GM23248 (cell line): Measurements from ENCODE around the gene SDE2. TPM values are rescaled to one million over a fixed set of nuclear protein-coding genes. Genes with fewer than 3 reads are reported as not detected.

Experiments used
- DNase-seq: peaks from one replicate; pipeline ENCODE4 v3.0.0-alpha.2; 2015
- H2AFZ ChIP-seq: fragments of 200-600 bp; sonication (generic); 2 replicates; pipeline ENCODE4 v1.6.1; 2016; ENCODE audit warnings: antibody characterized with exemption
- H3F3A ChIP-seq: fragments of 200-600 bp; sonication (generic); 2 replicates; pipeline ENCODE4 v1.6.1; 2016; ENCODE audit warnings: mild to moderate bottlenecking, antibody characterized with exemption, mixed run types; ENCODE audit not compliant: insufficient read depth
- H3K27ac ChIP-seq: fragments of 200-600 bp; sonication (generic); 2 replicates; pipeline ENCODE4 v1.5.1; 2016; ENCODE audit warnings: mild to moderate bottlenecking
- H3K27me3 ChIP-seq: fragments of 200-600 bp; sonication (generic); replicated peaks from 2 replicates; pipeline ENCODE4 v1.6.1; 2016; ENCODE audit warnings: mild to moderate bottlenecking; ENCODE audit not compliant: insufficient read depth
- H3K36me3 ChIP-seq: fragments of 200-600 bp; sonication (generic); 2 replicates; pipeline ENCODE4 v1.6.1; 2016; ENCODE audit warnings: low read depth, mild to moderate bottlenecking
- H3K4me1 ChIP-seq: fragments of 200-600 bp; sonication (generic); 2 replicates; pipeline ENCODE4 v1.6.1; 2016; ENCODE audit warnings: mild to moderate bottlenecking; ENCODE audit not compliant: insufficient read depth
- H3K4me2 ChIP-seq: fragments of 200-600 bp; sonication (generic); one replicate; pipeline ENCODE4 v1.6.1; 2016; ENCODE audit warnings: mild to moderate bottlenecking; ENCODE audit not compliant: unreplicated experiment
- H3K4me3 ChIP-seq: fragments of 200-600 bp; sonication (generic); 2 replicates; pipeline ENCODE4 v1.5.1; 2016; ENCODE audit warnings: mild to moderate bottlenecking
- H3K79me2 ChIP-seq: fragments of 200-600 bp; sonication (generic); 2 replicates; pipeline ENCODE4 v1.6.1; 2016; ENCODE audit warnings: mild to moderate bottlenecking; ENCODE audit not compliant: insufficient read depth
- H3K9ac ChIP-seq: fragments of 200-600 bp; sonication (generic); 2 replicates; pipeline ENCODE4 v1.6.1; 2016; ENCODE audit warnings: mild to moderate bottlenecking
- H3K9me2 ChIP-seq: fragments of 200-600 bp; sonication (generic); 2 replicates; pipeline ENCODE4 v1.6.1; 2016; ENCODE audit warnings: mixed run types, mild to moderate bottlenecking, moderate library complexity; ENCODE audit not compliant: insufficient read depth
- H3K9me3 ChIP-seq: fragments of 200-600 bp; sonication (generic); one replicate; pipeline ENCODE4 v1.6.1; 2017; ENCODE audit warnings: low read depth
- H4K20me1 ChIP-seq: fragments of 200-600 bp; sonication (generic); 2 replicates; pipeline ENCODE4 v1.6.0; 2016; ENCODE audit not compliant: insufficient read depth
- EZH2 ChIP-seq: fragments of 200-600 bp; sonication (generic); IDR thresholded peaks from 2 replicates; pipeline ENCODE4 v1.6.1; 2018; ENCODE audit warnings: antibody characterized with exemption, mild to moderate bottlenecking; ENCODE audit not compliant: insufficient read depth, poor library complexity, severe bottlenecking
- EZH2phosphoT487 ChIP-seq: fragments of 200-600 bp; sonication (generic); IDR thresholded peaks from 2 replicates; pipeline ENCODE4 v1.6.1; 2018; ENCODE audit warnings: antibody characterized with exemption, moderate library complexity, mild to moderate bottlenecking, low read depth; ENCODE audit not compliant: insufficient read depth
- WGBS, 2 experiments: methylation state at CpG; one replicate each; pipeline ENCODE4 v1.1.6; 2015 to 2017; ENCODE audit warnings: low lambda C conversion rate in 2 of 2, low coverage in 1 of 2; ENCODE audit errors: missing lambda C conversion rate in 2 of 2; 5-methylcytosine and 5-hydroxymethylcytosine counted together
- in situ Hi-C: fragments of 300-500 bp; cut with MboI; formaldehyde crosslinking; loops from 2 replicates; pipeline ENCODE4 v1.15.0; 2020
- polyA plus RNA-seq: library from polyadenylated mRNA; unstranded; fragments of >200 nt; fragmentation: Nextera tagmentation; extraction: Ambion mirVana; gene quantifications from 2 replicates; pipeline ENCODE4 v1.2.1, GENCODE V29; 2016
- total RNA-seq: library from RNA; depleted of rRNA; stranded (reverse); fragments of >200 nt; shearing (Covaris generic); gene quantifications from 2 replicates; pipeline ENCODE4 v1.2.3, GENCODE V29; 2014

Gene SDE2
- total and polyA plus RNA-seq, 2 experiments from 2014 or later, result 18.0 to 21.6 TPM

DNA sequence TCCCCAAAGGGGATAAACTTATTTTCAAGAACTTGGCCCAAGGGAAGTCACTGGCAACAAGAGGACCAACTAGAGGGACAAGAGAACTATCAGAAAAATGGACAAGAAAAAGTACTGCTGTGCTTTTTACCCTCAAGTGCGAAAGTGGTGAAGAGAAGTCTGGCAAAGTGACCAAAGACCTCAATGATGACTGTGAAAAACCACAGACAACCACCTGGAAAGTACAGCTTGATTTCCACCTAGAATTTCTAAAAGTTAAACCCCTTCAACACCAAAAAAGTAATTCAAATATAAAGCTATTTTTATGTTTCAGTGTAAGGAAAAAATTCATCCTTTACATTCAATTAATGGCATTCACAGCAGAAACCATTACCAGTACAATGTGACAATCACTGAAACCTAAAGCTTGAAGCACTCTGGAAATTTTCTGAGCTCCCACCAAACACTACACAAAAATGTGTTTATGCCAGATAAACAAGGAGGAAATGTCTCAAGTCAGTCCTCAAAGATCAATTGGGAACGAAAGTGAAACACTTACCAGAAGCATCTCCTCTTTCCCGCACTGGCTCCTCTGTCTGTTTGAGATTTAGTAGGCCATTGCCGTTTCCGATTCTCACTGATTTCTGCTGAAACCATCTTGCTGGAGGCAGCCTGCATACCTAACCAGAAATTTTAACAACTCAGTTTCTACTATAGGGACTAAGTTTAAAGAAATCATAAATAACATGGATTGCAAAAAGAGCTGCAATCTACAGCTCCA lies 8.3 kb downstream of the SDE2 start:
- Histone ChIP-seq H3K36me3 (peaks cover 65% of the 10 kb centered on the region), H3K4me3 (no peak overlapping the region), H4K20me1 (no peaks in the 10 kb centered on the region; the same call in 1 of the 2 replicates)

DNA sequence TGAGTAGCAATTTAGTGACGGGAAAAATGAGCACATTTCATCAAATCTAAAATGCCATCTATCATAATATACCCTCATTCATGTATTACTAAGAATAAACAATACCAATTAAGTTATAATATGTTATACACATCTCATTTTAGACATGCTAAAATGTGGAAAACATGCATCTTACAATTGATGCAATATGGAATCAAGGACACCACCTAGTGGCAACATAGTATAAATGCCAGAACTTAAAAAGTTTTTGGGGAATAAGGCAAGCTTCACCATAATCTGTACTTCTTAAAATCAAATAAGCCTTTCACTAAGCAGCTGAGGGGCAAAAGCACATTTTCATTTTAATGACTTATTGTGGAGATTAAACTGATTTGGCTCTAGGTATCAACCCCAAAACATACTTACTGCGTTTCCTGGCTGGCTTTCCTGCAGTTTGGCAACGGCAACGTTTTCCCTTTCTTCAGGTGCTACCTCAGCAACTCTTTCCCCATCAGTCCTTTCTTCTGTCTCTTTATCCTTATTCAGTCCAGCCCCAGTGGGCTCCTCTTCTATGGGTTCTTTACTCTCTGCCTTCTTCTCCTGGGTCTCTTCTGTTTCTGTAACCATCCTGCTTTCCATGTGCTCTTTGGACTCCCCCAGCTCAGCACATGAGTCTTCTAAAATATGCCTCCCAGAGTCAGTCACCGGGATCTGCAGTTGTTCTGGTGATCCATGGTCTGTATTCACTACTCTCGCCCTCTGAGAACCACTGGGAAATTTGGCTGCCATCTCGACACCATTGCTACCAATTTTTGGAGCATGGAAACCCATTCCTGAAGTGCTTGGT lies 11.4 kb downstream of the SDE2 start:
- H3K27me3 ChIP-seq, result no peaks in the 10 kb centered on the region
- no peaks in the 10 kb centered on the region; the same call in 1 of the 2 replicates for H4K20me1 ChIP-seq
- no peak overlapping the region for H3K4me3 ChIP-seq
- DNase-seq, result peak; percentile 69
- no peak overlapping the region for H3K9ac ChIP-seq
- no peaks in the 10 kb centered on the region for H3K9me2 ChIP-seq
- TF ChIP-seq EZH2 (no peak), EZH2phosphoT487 (no peak)
- no peak overlapping the region for H3K27ac ChIP-seq
- H3K79me2 ChIP-seq, result peaks cover 45% of the 10 kb centered on the region
- H3K4me2 ChIP-seq, result no peak overlapping the region
- in situ Hi-C loops, result no loop called here
- H3K9me3 ChIP-seq, result no peaks in the 10 kb centered on the region
- 78 to 81% methylated on average over 7 of the region's 7 CpGs for WGBS, 2 experiments
- no peak overlapping the region for H2AFZ ChIP-seq
- peaks cover 85% of the 10 kb centered on the region for H3K36me3 ChIP-seq
- no peaks in the 10 kb centered on the region for H3K4me1 ChIP-seq
- H3F3A ChIP-seq, result peaks cover 18% of the 10 kb centered on the region

More for the DNA sequence above, 8.3 kb downstream of the SDE2 start:
- no peak overlapping the region for H2AFZ ChIP-seq
- no peak overlapping the region for H3K9ac ChIP-seq
- TF ChIP-seq EZH2phosphoT487 (no peak), EZH2 (no peak)
- H3K79me2 ChIP-seq, result peaks cover 59% of the 10 kb centered on the region
- 96 to 99% methylated on average over 5 of the region's 5 CpGs for WGBS, 2 experiments
- H3F3A ChIP-seq, result peaks cover 18% of the 10 kb centered on the region
- H3K4me2 ChIP-seq, result no peak overlapping the region
- no peak overlapping the region for H3K27ac ChIP-seq
- in situ Hi-C loops, result no loop called here
- no peaks in the 10 kb centered on the region for H3K27me3 ChIP-seq
- no peaks in the 10 kb centered on the region for H3K9me2 ChIP-seq
- no peak for DNase-seq
- no peaks in the 10 kb centered on the region for H3K9me3 ChIP-seq
- 0 out of 2 replicates have a peak, but pooled peaks cover under 1% of the 10 kb centered on the region for H3K4me1 ChIP-seq

DNA sequence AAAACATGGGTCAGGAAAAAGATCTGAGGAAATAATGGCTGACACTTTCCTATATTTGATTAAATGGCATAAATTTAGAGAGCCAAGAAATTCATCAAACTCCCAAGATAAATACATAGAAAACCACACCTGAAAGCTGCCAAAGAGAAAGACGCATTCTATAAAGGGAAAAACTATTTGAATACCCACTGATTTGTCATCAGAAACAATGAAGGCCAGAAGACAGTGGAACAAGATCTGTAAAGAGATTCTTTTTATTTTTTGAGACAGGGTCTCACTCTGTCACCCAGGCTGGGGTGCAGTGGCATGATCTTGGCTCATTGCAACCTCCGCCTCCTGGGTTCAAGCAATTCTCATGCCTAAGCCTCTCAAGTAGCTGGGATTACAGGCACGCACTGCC lies 17.4 kb downstream of the SDE2 start:
- H3K79me2 ChIP-seq, result peaks cover 20% of the 10 kb centered on the region
- H3K4me1 ChIP-seq, result no peaks in the 10 kb centered on the region
- H4K20me1 ChIP-seq, result no peaks in the 10 kb centered on the region; the same call in 1 of the 2 replicates
- H2AFZ ChIP-seq, result no peak overlapping the region
- no peaks in the 10 kb centered on the region for H3K9me2 ChIP-seq
- WGBS, 2 experiments, result 97 to 100% methylated on average over 3 of the region's 3 CpGs
- no peak overlapping the region for H3K4me2 ChIP-seq
- H3K27me3 ChIP-seq, result no peaks in the 10 kb centered on the region
- H3K9ac ChIP-seq, result no peak overlapping the region
- in situ Hi-C loops, result loop anchor here (5.0 kb wide), 1 partner anchor 499 kb away; no protein-coding TSS in a partner anchor
- H3K4me3 ChIP-seq, result no peak overlapping the region
- H3K27ac ChIP-seq, result no peak overlapping the region
- peaks cover 8% of the 10 kb centered on the region; the same call in 1 of the 2 replicates for H3F3A ChIP-seq
- peaks cover 58% of the 10 kb centered on the region for H3K36me3 ChIP-seq
- DNase-seq, result no peak
- TF ChIP-seq EZH2phosphoT487 (no peak), EZH2 (no peak)
- H3K9me3 ChIP-seq, result no peaks in the 10 kb centered on the region

DNA sequence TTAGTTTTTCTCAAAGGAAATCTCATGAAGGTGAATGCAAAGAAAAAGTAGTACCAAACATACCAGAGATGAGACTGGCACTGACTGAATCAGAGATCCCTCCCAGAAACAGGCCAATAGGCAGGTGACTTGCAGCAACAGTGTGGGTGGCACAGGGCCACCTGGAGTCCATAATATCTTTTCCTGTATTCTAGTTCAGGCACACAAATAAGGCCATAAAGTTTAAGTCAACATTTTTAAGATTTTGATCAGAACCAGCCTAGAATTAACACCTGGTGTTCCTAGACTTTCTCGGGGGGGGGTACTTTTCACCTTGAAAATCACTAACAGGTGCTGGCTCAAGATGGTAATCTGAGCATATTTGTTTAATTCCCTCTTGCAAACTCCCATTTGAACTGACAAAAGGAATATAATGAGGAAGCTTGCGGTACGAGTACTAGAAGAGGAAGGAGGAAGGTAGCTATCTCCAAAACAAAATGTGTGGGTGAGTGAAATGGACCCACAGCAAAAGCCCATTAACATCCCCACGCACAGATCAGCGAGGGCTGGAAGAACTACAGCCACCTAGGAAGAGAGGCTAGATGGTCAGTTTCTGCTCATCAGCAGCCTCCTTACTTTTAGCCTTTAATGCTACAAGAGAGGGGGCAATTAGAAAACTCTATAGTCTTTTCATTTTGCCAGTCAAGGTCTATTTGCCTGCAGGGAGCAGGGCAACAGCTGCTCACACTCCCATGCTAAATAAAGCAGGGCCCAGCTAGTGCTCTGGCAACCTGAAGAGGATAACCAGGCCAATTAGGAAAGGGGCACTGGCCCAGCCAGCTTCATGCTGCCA lies 18.9 kb downstream of the SDE2 start:
- Histone ChIP-seq H3K79me2 (0 out of 2 replicates have a peak, but pooled peaks cover 7% of the 10 kb centered on the region), H3K9me3 (no peaks in the 10 kb centered on the region), H3K4me1 (no peaks in the 10 kb centered on the region), H3K27me3 (no peaks in the 10 kb centered on the region), H3K4me3 (no peak overlapping the region), H3K9me2 (no peaks in the 10 kb centered on the region), H3K27ac (no peak overlapping the region), H3F3A (peaks cover 15% of the 10 kb centered on the region; the same call in 1 of the 2 replicates), H3K9ac (no peak overlapping the region), H4K20me1 (no peaks in the 10 kb centered on the region), H3K36me3 (peaks cover 43% of the 10 kb centered on the region), H2AFZ (no peak overlapping the region), H3K4me2 (no peak overlapping the region)
- no peak for DNase-seq
- WGBS, 2 experiments, result 92 to 95% methylated on average over 5 of the region's 5 CpGs
- in situ Hi-C loops, result loop anchor here (5.0 kb wide), 1 partner anchor 498 kb away; no protein-coding TSS in a partner anchor
- TF ChIP-seq EZH2phosphoT487 (no peak), EZH2 (no peak)
